Keratinocyte (primary cell): ENCODE data around the gene NFATC2. TPM values are rescaled to one million over a fixed set of nuclear protein-coding genes. Genes with fewer than 3 reads are reported as not detected.

Experiments
- DNase-seq: peaks from one replicate; pipeline ENCODE4 v3.0.0-alpha.2; 2011; ENCODE audit warnings: low read depth, missing footprints, low spot score
- FAIRE-seq: peaks from 2 replicates; lab custom pipeline; 2011; peaks lifted over from hg19 to GRCh38; lab: Jason Lieb, UNC
- H2AFZ ChIP-seq: 2 replicates; pipeline ENCODE4 v1.6.0; 2012; ENCODE audit warnings: low read length, control low read depth, inconsistent platforms; ENCODE audit not compliant: control insufficient read depth
- H3K27ac ChIP-seq: 2 replicates; pipeline ENCODE4 v1.5.1; 2011; ENCODE audit warnings: low read length; ENCODE audit not compliant: control insufficient read depth, insufficient read depth
- H3K27me3 ChIP-seq: 3 replicates; pipeline ENCODE4 v1.6.0; 2011; ENCODE audit warnings: low read length; ENCODE audit not compliant: control insufficient read depth, insufficient read depth; ENCODE audit errors: extremely low read depth
- H3K36me3 ChIP-seq, 2 experiments: 2 replicates in 1 of 2; 3 replicates in 1 of 2; pipeline ENCODE4 v1.5.1; 2011; ENCODE audit warnings: low read length in 2 of 2, mild to moderate bottlenecking in 1 of 2; ENCODE audit not compliant: control insufficient read depth in 2 of 2, insufficient read depth in 2 of 2; ENCODE audit errors: extremely low read depth in 1 of 2
- H3K4me1 ChIP-seq: 3 replicates; pipeline ENCODE4 v1.5.1; 2011; ENCODE audit warnings: low read length; ENCODE audit not compliant: control insufficient read depth, insufficient read depth; ENCODE audit errors: extremely low read depth
- H3K4me2 ChIP-seq: 3 replicates; pipeline ENCODE4 v1.6.0; 2011; ENCODE audit warnings: low read depth, low read length; ENCODE audit not compliant: control insufficient read depth, insufficient read depth; ENCODE audit errors: extremely low read depth
- H3K4me3 ChIP-seq, 3 experiments: fragments of 200-600 bp in 1 of 3; sonication (generic) in 1 of 3; 2 replicates in 2 of 3; 3 replicates in 1 of 3; pipeline ENCODE4 v1.5.1; 2011 to 2016; ENCODE audit warnings: low read length in 3 of 3, mild to moderate bottlenecking in 3 of 3, control low read depth in 2 of 3, inconsistent platforms in 1 of 3, low read depth in 1 of 3, mixed read lengths in 1 of 3, mixed run types in 1 of 3, moderate library complexity in 1 of 3; ENCODE audit not compliant: control insufficient read depth in 2 of 3, insufficient read depth in 2 of 3; ENCODE audit errors: extremely low read depth in 1 of 3
- H3K79me2 ChIP-seq: 2 replicates; pipeline ENCODE4 v1.6.0; 2012; ENCODE audit warnings: low read length; ENCODE audit not compliant: control insufficient read depth, insufficient read depth
- H3K9ac ChIP-seq: 3 replicates; pipeline ENCODE4 v1.6.0; 2011; ENCODE audit warnings: low read length; ENCODE audit not compliant: control insufficient read depth, insufficient read depth; ENCODE audit errors: extremely low read depth
- H3K9me1 ChIP-seq: 3 replicates; pipeline ENCODE4 v1.6.0; 2011; ENCODE audit warnings: low read length; ENCODE audit not compliant: control insufficient read depth, insufficient read depth; ENCODE audit errors: extremely low read depth
- H3K9me3 ChIP-seq: 2 replicates; pipeline ENCODE4 v1.5.1; 2012; ENCODE audit warnings: low read depth, low read length; ENCODE audit not compliant: control insufficient read depth
- H4K20me1 ChIP-seq: 3 replicates; pipeline ENCODE4 v1.6.0; 2011; ENCODE audit warnings: low read length; ENCODE audit not compliant: control insufficient read depth, insufficient read depth; ENCODE audit errors: extremely low read depth
- EZH2 ChIP-seq: IDR thresholded peaks from one replicate; pipeline ENCODE4 v1.6.1; 2012; ENCODE audit warnings: inconsistent platforms, mild to moderate bottlenecking, low read length, moderate library complexity
- dilution Hi-C: fragments of 300-500 bp; cut with MboI; formaldehyde crosslinking; loops from one replicate; pipeline ENCODE4 v1.7.0; 2020; ENCODE audit warnings: low sequenced_read_pairs; ENCODE audit not compliant: extremely low pct_ligation_motif_present
- polyA plus RNA-seq, 5 experiments: library from polyadenylated mRNA; depleted of rRNA in 3 of 5; stranded (reverse) in 3 of 5; stranded (forward) in 1 of 5; unstranded in 1 of 5; fragments of >200 nt; gene quantifications; 1 replicate in 1 of 5; 2 replicates in 3 of 5; 3 replicates in 1 of 5; pipeline versions ENCODE4 v1.2.1 to v1.2.3, GENCODE V29; 2011 to 2012; ENCODE audit warnings: missing spikeins in 2 of 5, low read depth in 1 of 5, low replicate concordance in 1 of 5
- TF ChIP-seq, protein P1 (sequence below), 3 experiments: IDR thresholded peaks in 1 of 3; conservative IDR thresholded peaks in 1 of 3; optimal IDR thresholded peaks in 1 of 3; 2 replicates in 2 of 3; 3 replicates in 1 of 3; pipeline versions ENCODE3 to v1.5.1; 2011; ENCODE audit warnings: low read length in 3 of 3, mild to moderate bottlenecking in 3 of 3, moderate library complexity in 2 of 3, control low read depth in 1 of 3, inconsistent platforms in 1 of 3; ENCODE audit not compliant: insufficient read depth in 2 of 3; ENCODE audit errors: extremely low read depth in 1 of 3

The NFATC2 gene
- polyA plus RNA-seq, 1 donor (not counting 4 experiments of a cell fraction or from before 2014, with no cell fraction given) = 0.05 TPM

DNA sequence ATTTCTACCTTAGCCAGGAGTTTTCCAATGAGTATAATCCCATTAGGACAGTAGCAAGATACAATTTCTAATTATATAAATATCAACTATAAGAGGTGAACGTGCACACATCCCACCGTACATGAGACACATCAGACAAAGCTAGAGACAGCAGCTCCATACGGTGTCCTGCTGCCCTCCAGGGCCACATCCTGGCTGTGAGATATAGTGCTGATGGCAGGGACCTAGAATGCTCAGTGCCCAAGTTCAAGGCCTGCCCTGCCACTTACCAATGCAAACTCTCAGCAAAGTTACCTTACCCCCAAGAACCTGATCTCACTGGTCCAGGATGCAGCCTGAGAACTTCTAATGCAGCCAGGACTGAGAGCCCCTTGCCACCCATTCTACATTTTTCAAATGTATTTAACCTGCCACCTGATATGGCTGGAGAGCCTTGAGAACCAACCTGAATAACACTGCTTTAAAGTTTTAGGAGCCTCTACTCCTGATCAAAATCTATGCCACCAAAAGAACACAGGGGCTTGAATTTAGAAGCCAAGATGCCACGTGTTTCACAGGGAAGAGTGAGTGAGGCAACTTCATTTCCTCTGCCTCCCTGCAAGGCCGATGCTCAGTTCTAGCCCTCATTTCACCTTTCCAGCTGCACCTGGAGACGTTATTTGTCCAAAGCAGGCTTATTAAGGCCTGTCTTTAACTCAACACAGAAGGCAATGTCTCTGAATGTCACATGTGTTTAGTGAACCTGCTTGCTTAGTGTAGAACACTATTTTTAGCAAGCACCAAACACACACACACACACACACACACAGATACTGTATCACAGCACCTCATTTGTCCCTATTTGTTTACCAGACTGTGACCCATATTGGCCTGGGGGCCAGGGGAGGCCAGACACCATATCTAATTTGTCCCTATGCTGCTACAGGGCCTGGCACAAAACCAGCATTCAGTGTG lies 6.1 kb downstream of the NFATC2 start:
- H3K79me2 ChIP-seq = no peaks in the 10 kb centered on the region
- FAIRE-seq = no peak
- H3K27me3 ChIP-seq = peaks cover 14% of the 10 kb centered on the region
- H3K27ac ChIP-seq = no peak overlapping the region
- H2AFZ ChIP-seq = no peak overlapping the region
- no peaks in the 10 kb centered on the region for H4K20me1 ChIP-seq
- no peak for TF ChIP-seq EZH2
- TF ChIP-seq, protein P1, sequence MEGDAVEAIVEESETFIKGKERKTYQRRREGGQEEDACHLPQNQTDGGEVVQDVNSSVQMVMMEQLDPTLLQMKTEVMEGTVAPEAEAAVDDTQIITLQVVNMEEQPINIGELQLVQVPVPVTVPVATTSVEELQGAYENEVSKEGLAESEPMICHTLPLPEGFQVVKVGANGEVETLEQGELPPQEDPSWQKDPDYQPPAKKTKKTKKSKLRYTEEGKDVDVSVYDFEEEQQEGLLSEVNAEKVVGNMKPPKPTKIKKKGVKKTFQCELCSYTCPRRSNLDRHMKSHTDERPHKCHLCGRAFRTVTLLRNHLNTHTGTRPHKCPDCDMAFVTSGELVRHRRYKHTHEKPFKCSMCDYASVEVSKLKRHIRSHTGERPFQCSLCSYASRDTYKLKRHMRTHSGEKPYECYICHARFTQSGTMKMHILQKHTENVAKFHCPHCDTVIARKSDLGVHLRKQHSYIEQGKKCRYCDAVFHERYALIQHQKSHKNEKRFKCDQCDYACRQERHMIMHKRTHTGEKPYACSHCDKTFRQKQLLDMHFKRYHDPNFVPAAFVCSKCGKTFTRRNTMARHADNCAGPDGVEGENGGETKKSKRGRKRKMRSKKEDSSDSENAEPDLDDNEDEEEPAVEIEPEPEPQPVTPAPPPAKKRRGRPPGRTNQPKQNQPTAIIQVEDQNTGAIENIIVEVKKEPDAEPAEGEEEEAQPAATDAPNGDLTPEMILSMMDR (optimal IDR thresholded peaks at IDR 0.05 in 1 of 3, IDR thresholded peaks at IDR 0.05 in 1 of 3, conservative IDR thresholded peaks at IDR 0.05 in 1 of 3; ENCODE audit: extremely low read depth in 1 of 3, insufficient read depth in 2 of 3, low read length in 3 of 3) = no peak
- no peaks in the 10 kb centered on the region for H3K9me1 ChIP-seq
- H3K9ac ChIP-seq = no peak overlapping the region
- no peaks in the 10 kb centered on the region for H3K9me3 ChIP-seq
- no peaks in the 10 kb centered on the region for H3K36me3 ChIP-seq
- no peak for DNase-seq
- no peak overlapping the region for H3K4me2 ChIP-seq
- H3K4me3 ChIP-seq = no peak overlapping the region
- peaks cover 22% of the 10 kb centered on the region for H3K4me1 ChIP-seq
- dilution Hi-C loops = no loop called here

DNA sequence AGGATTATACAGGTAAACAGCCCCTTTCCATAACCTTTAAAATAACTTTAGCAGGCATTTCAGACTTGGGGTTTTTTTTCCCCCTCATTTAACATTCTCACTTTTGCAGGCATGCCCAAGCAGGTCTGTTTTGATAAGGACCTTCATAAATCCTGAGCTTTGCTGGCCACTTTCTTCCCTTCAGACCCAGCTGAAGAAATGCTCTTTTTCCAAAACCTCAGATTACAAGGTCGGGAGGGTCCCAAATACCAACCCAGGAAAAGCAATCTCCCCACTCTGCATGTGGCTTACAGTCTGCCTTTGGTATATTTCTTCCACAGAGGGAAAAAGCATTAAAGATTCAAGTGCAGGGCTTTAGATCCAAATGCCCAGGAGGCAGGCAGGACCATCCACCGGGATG lies 6.8 kb downstream of the NFATC2 start:
- Histone ChIP-seq H3K79me2 (no peaks in the 10 kb centered on the region), H4K20me1 (no peaks in the 10 kb centered on the region), H3K27ac (no peak overlapping the region), H3K9me3 (no peaks in the 10 kb centered on the region), H2AFZ (no peak overlapping the region), H3K4me2 (no peak overlapping the region), H3K4me1 (peaks cover 21% of the 10 kb centered on the region), H3K4me3 (no peak overlapping the region), H3K36me3 (no peaks in the 10 kb centered on the region), H3K9me1 (no peaks in the 10 kb centered on the region), H3K9ac (no peak overlapping the region), H3K27me3 (peaks cover 7% of the 10 kb centered on the region)
- no peak for TF ChIP-seq EZH2
- TF ChIP-seq, protein P1 (optimal IDR thresholded peaks at IDR 0.05 in 1 of 3, IDR thresholded peaks at IDR 0.05 in 1 of 3, conservative IDR thresholded peaks at IDR 0.05 in 1 of 3; ENCODE audit: extremely low read depth in 1 of 3, insufficient read depth in 2 of 3, low read length in 3 of 3) = no peak
- no peak for FAIRE-seq
- dilution Hi-C loops = no loop called here
- no peak for DNase-seq
